Fibroblast of lung (primary cell): ENCODE data around the gene ERH. TPM values are rescaled to one million over a fixed set of nuclear protein-coding genes. Genes with fewer than 3 reads are reported as not detected.

Experiments used
- DNase-seq, 2 donors: peaks; one replicate each; pipeline versions ENCODE4 v3.0.0 to v3.0.0-alpha.2; 2010; ENCODE audit warnings: low read depth in 2 of 2
- H2AFZ ChIP-seq: 2 replicates; pipeline ENCODE4 v1.5.1; 2012; ENCODE audit warnings: low read length, control low read depth, inconsistent platforms
- H3K27ac ChIP-seq: 2 replicates; pipeline ENCODE4 v1.5.1; 2011; ENCODE audit warnings: low read length, control low read depth; ENCODE audit not compliant: insufficient read depth
- H3K27me3 ChIP-seq: 2 replicates; pipeline ENCODE4 v1.5.1; 2011; ENCODE audit warnings: mild to moderate bottlenecking, low read length; ENCODE audit not compliant: control insufficient read depth, insufficient read depth
- H3K36me3 ChIP-seq: 2 replicates; pipeline ENCODE4 v1.5.1; 2011; ENCODE audit warnings: low read length; ENCODE audit not compliant: control insufficient read depth, insufficient read depth
- H3K4me1 ChIP-seq: 2 replicates; pipeline ENCODE4 v1.5.1; 2011; ENCODE audit warnings: low read length; ENCODE audit not compliant: control insufficient read depth, insufficient read depth; ENCODE audit errors: extremely low read depth
- H3K4me2 ChIP-seq: 2 replicates; pipeline ENCODE4 v1.5.1; 2011; ENCODE audit warnings: low read length, control low read depth; ENCODE audit not compliant: insufficient read depth; ENCODE audit errors: extremely low read depth
- H3K4me3 ChIP-seq, 4 experiments: fragments of 200-600 bp in 1 of 4; sonication (generic) in 1 of 4; replicated peaks in 1 of 4; 2 replicates each; pipeline ENCODE4 v1.5.1; 2011 to 2016; ENCODE audit warnings: low read length in 4 of 4, low read depth in 3 of 4, mild to moderate bottlenecking in 3 of 4, control low read depth in 2 of 4, inconsistent platforms in 1 of 4, mixed read lengths in 1 of 4; ENCODE audit not compliant: insufficient read depth in 1 of 4; ENCODE audit errors: control extremely low read depth in 1 of 4
- H3K79me2 ChIP-seq: 2 replicates; pipeline ENCODE4 v1.5.1; 2012; ENCODE audit warnings: mild to moderate bottlenecking, low read length, inconsistent platforms; ENCODE audit not compliant: control insufficient read depth, insufficient read depth
- H3K9ac ChIP-seq: 2 replicates; pipeline ENCODE4 v1.5.1; 2011; ENCODE audit warnings: mild to moderate bottlenecking, low read length, control low read depth; ENCODE audit not compliant: insufficient read depth
- H3K9me3 ChIP-seq: 2 replicates; pipeline ENCODE4 v1.5.1; 2012; ENCODE audit warnings: low read depth, low read length; ENCODE audit not compliant: control insufficient read depth, insufficient read depth
- H4K20me1 ChIP-seq: 2 replicates; pipeline ENCODE4 v1.5.1; 2011; ENCODE audit warnings: low read length; ENCODE audit not compliant: control insufficient read depth, insufficient read depth; ENCODE audit errors: extremely low read depth
- EZH2 ChIP-seq: IDR thresholded peaks from 2 replicates; pipeline ENCODE4 v1.5.1; 2012; ENCODE audit warnings: low read length, control low read depth, mild to moderate bottlenecking; ENCODE audit errors: missing control alignments
- polyA plus RNA-seq, 2 donors: library from polyadenylated mRNA; depleted of rRNA in 1 of 2; stranded (reverse) in 1 of 2; unstranded in 1 of 2; fragments of >200 nt; gene quantifications; 2 replicates each; pipeline ENCODE4 v1.2.1, GENCODE V29; 2011 to 2012; ENCODE audit warnings: missing spikeins in 1 of 2
- total RNA-seq: library from RNA; depleted of rRNA; stranded (reverse); fragments of >200 nt; gene quantifications from 2 replicates; pipeline ENCODE4 v1.2.1, GENCODE V29; 2014
- TF ChIP-seq, protein P1 (sequence below), 2 donors: IDR thresholded peaks in 1 of 2; conservative IDR thresholded peaks in 1 of 2; 1 replicate in 1 of 2; 2 replicates in 1 of 2; pipeline ENCODE4 v1.5.1; 2011 to 2012; ENCODE audit warnings: low read length in 2 of 2, control low read depth in 1 of 2, inconsistent platforms in 1 of 2, low read depth in 1 of 2, mild to moderate bottlenecking in 1 of 2

ERH gene
- total and polyA plus RNA-seq, 2 donors (not counting 1 experiment from before 2014, with no cell fraction given): 182 to 190 TPM

DNA sequence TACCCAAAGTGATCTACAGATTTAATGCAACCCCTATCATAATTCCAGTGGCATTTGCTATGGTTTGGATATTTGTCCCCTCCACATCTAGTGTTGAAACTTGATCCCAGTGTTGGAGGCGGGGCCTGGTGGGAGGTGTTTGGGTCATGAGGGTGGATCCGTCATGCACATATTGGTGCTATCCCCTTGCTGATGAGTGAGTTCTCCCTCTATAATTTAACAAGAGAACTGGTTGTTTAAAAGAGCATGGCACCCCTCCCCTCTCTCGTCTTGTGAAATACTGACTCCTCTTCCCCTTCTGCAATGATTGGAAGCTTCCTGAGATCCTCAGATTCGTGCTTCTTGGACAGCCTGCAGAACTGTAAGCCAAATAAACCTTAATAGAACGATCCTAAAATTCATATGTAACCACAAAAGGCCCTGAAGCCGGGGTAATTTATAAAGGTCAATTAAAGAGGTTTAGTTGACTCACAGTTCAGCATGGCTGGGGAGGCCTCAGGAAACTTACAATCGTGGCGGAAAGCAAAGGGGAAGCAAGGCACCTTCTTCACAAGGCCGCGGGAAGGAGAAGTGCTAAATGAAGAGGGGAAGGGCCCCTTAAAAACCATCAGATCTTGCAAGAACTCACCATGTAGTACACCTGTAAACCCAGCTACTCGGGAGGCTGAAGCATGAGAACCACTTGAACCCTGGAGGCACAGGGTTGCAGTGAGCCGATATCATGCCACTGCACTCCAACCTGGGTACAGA is 41.6 kb upstream of the ERH start:
- no peaks in the 10 kb centered on the region for H3K27me3 ChIP-seq
- H3K9ac ChIP-seq: no peak overlapping the region
- H3K36me3 ChIP-seq: peaks cover 2% of the 10 kb centered on the region
- H3K79me2 ChIP-seq: peaks cover 3% of the 10 kb centered on the region
- no peaks in the 10 kb centered on the region for H3K9me3 ChIP-seq
- H3K4me3 ChIP-seq: no peak overlapping the region
- TF ChIP-seq EZH2: no peak
- no peaks in the 10 kb centered on the region for H4K20me1 ChIP-seq
- no peak overlapping the region for H3K4me2 ChIP-seq
- no peak for DNase-seq
- no peak overlapping the region for H3K27ac ChIP-seq
- H2AFZ ChIP-seq: no peak overlapping the region
- no peaks in the 10 kb centered on the region for H3K4me1 ChIP-seq

DNA sequence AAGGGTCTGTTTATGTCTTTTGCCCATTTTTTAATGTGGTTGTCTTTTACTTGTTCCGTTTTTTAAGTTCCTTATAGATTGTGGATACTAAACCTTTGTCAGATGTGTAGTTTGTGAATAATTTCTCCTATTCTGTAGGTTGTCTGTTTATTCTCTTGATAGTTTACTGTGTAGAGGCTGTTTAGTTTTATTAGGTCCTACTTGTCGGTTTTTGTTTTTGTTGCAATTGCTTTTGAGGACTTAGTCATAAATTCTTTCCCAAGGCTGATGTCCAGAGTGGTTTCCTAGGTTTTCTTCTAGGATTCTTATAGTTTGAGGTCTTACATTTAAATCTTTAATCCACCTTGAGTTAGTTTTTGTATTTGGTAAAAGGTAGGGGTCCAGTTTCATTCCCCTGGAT is 34.3 kb upstream of the ERH start:
- H3K27ac ChIP-seq: no peak overlapping the region
- no peak overlapping the region for H3K4me3 ChIP-seq
- H3K4me1 ChIP-seq: no peaks in the 10 kb centered on the region
- H2AFZ ChIP-seq: no peak overlapping the region
- H3K4me2 ChIP-seq: no peak overlapping the region
- no peak for DNase-seq
- no peaks in the 10 kb centered on the region for H3K36me3 ChIP-seq
- no peak for TF ChIP-seq EZH2
- TF ChIP-seq, protein P1, sequence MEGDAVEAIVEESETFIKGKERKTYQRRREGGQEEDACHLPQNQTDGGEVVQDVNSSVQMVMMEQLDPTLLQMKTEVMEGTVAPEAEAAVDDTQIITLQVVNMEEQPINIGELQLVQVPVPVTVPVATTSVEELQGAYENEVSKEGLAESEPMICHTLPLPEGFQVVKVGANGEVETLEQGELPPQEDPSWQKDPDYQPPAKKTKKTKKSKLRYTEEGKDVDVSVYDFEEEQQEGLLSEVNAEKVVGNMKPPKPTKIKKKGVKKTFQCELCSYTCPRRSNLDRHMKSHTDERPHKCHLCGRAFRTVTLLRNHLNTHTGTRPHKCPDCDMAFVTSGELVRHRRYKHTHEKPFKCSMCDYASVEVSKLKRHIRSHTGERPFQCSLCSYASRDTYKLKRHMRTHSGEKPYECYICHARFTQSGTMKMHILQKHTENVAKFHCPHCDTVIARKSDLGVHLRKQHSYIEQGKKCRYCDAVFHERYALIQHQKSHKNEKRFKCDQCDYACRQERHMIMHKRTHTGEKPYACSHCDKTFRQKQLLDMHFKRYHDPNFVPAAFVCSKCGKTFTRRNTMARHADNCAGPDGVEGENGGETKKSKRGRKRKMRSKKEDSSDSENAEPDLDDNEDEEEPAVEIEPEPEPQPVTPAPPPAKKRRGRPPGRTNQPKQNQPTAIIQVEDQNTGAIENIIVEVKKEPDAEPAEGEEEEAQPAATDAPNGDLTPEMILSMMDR (conservative IDR thresholded peaks at IDR 0.05 in 1 of 2, IDR thresholded peaks at IDR 0.05 in 1 of 2; ENCODE audit: low read depth in 1 of 2, low read length in 2 of 2): no peak
- no peak overlapping the region for H3K9ac ChIP-seq
- no peaks in the 10 kb centered on the region for H4K20me1 ChIP-seq
- peaks cover 7% of the 10 kb centered on the region for H3K79me2 ChIP-seq
- H3K27me3 ChIP-seq: no peaks in the 10 kb centered on the region
- H3K9me3 ChIP-seq: no peaks in the 10 kb centered on the region

DNA sequence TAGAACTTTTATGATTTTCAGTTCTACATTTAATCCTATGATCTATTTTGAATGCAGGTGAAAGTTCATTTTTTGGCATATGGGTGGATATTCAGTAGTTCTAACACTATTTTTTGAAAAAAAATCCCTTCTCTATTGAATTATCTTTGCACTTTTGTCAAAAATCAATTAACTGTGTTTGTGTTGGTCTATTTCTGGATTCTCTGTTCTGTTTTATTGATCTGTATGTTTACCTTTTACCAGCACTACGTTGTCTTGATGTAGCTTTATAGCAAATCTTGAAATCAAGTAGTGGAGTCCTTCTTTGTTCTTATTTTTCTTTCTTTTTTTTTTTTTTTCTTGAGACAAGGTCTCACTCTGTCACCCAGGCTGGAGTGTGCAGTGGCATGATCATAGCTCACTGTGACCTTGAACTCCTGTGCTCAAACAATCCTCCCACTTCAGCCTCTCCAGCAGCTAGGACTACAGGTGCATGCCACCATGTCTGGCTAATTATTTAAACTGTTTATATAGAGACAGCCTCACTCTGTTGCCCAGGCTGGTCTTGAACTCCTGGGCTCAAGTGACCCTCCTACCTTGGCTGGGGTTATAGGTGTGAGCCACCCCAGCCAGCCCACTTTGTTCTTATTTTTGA is 32.3 kb upstream of the ERH start:
- Histone ChIP-seq H3K4me1 (no peaks in the 10 kb centered on the region), H3K9me3 (no peaks in the 10 kb centered on the region), H3K27ac (no peak overlapping the region), H4K20me1 (no peaks in the 10 kb centered on the region), H3K9ac (no peak overlapping the region), H3K4me2 (no peak overlapping the region), H2AFZ (no peak overlapping the region), H3K27me3 (no peaks in the 10 kb centered on the region), H3K36me3 (no peaks in the 10 kb centered on the region), H3K4me3 (no peak overlapping the region), H3K79me2 (peaks cover 4% of the 10 kb centered on the region)
- DNase-seq: no peak
- TF ChIP-seq, protein P1 (conservative IDR thresholded peaks at IDR 0.05 in 1 of 2, IDR thresholded peaks at IDR 0.05 in 1 of 2; ENCODE audit: low read depth in 1 of 2, low read length in 2 of 2): no peak
- no peak for TF ChIP-seq EZH2
